K562 (cell line): ENCODE results near the gene MIS18A. TPM values are rescaled to one million over a fixed set of nuclear protein-coding genes. Genes with fewer than 3 reads are reported as not detected.

Experiments
- ATAC-seq: fragments of 200-7000 bp; cut with Tn5 transposase; 3 replicates; pipeline ENCODE4 v1.9.1; 2020; ENCODE audit warnings: moderate library complexity
- BruUV-seq: library from RNA; stranded (reverse); fragments of 400-500 nt; replicated peaks from 2 replicates; lab custom pipeline; 2021; lab: Mats Ljungman, UMichigan
- CTCF ChIA-PET: fragments of 300-600 bp; formaldehyde crosslinking; extraction: SDS; loops from one replicate; lab custom pipeline; 2021; ENCODE audit warnings: low intra/inter-chr PET ratio; lab: Yijun Ruan, JAX
- POLR2A ChIA-PET: fragments of 300-600, 350-650 bp; sonication (Branson Sonifier 250); formaldehyde crosslinking; extraction: SDS; loops from one replicate; lab custom pipeline; 2021; ENCODE audit warnings: antibody characterized with exemption, inconsistent platforms; lab: Yijun Ruan, JAX
- DNase-seq, 4 experiments: peaks; one replicate each; pipeline versions ENCODE4 v3.0.0 to v3.0.0-alpha.2; 2011 to 2018; ENCODE audit warnings: low spot score in 3 of 4, mixed read lengths in 3 of 4; ENCODE audit errors: extremely low read depth in 1 of 4
- FAIRE-seq: peaks from 2 replicates; lab custom pipeline; 2011; peaks lifted over from hg19 to GRCh38; lab: Jason Lieb, UNC
- H2AFZ ChIP-seq: 2 replicates; pipeline ENCODE4 v1.6.0; 2011; ENCODE audit warnings: low read depth, low read length, control low read depth, inconsistent platforms
- H3K27ac ChIP-seq: fragments of 200-600 bp; 3 replicates; pipeline ENCODE4 v1.8.0; 2011; ENCODE audit warnings: low read depth, mild to moderate bottlenecking, control low read depth, inconsistent platforms, low read length, moderate library complexity, mixed read lengths; ENCODE audit errors: extremely low read depth
- H3K27me3 ChIP-seq, 2 experiments: fragments of 300-600 bp in 1 of 2; 2 replicates in 1 of 2; 3 replicates in 1 of 2; pipeline versions ENCODE4 v1.6.0 to v1.8.0; 2011; ENCODE audit warnings: inconsistent platforms in 2 of 2, low read length in 2 of 2, mild to moderate bottlenecking in 1 of 2, mixed read lengths in 1 of 2, moderate library complexity in 1 of 2; ENCODE audit not compliant: control insufficient read depth in 2 of 2, insufficient read depth in 2 of 2
- H3K36me3 ChIP-seq: fragments of 300-600 bp; 3 replicates; pipeline ENCODE4 v1.8.0; 2011; ENCODE audit warnings: mild to moderate bottlenecking, low read length, inconsistent platforms; ENCODE audit not compliant: control insufficient read depth, insufficient read depth
- H3K4me1 ChIP-seq, 2 experiments: fragments of 200-600 bp in 1 of 2; replicated peaks in 1 of 2; 2 replicates in 1 of 2; 3 replicates in 1 of 2; pipeline versions ENCODE4 v1.5.1 to v1.8.0; 2011; ENCODE audit warnings: inconsistent platforms in 2 of 2, low read length in 2 of 2, mild to moderate bottlenecking in 1 of 2, mixed read lengths in 1 of 2, moderate library complexity in 1 of 2; ENCODE audit not compliant: control insufficient read depth in 2 of 2, insufficient read depth in 2 of 2
- H3K4me2 ChIP-seq: 2 replicates; pipeline ENCODE4 v1.6.1; 2011; ENCODE audit warnings: low read length, control low read depth, inconsistent platforms, mixed read lengths; ENCODE audit not compliant: insufficient read depth
- H3K4me3 ChIP-seq: fragments of 200-600 bp; sonication (generic), shearing (Covaris generic); 2 replicates; pipeline ENCODE4 v1.5.1; 2016; ENCODE audit warnings: control low read depth, inconsistent platforms
- H3K79me2 ChIP-seq: fragments of 200-600 bp; 3 replicates; pipeline ENCODE4 v1.8.0; 2011; ENCODE audit warnings: low read length, inconsistent platforms; ENCODE audit not compliant: control insufficient read depth, insufficient read depth
- H3K9ac ChIP-seq, 2 experiments: 2 replicates each; pipeline versions ENCODE4 v1.6.0 to v1.6.1; 2011; ENCODE audit warnings: low read depth in 2 of 2, low read length in 2 of 2, control low read depth in 1 of 2, inconsistent platforms in 1 of 2, mild to moderate bottlenecking in 1 of 2, mixed read lengths in 1 of 2; ENCODE audit not compliant: insufficient read depth in 1 of 2
- H3K9me1 ChIP-seq: one replicate; pipeline ENCODE4 v1.6.0; 2011; ENCODE audit warnings: inconsistent platforms, mild to moderate bottlenecking, low read length, moderate library complexity; ENCODE audit not compliant: control insufficient read depth, insufficient read depth
- H3K9me3 ChIP-seq: replicated peaks from 2 replicates; pipeline ENCODE4 v1.5.1; 2011; ENCODE audit warnings: low read depth, low read length, inconsistent platforms; ENCODE audit not compliant: control insufficient read depth, insufficient read depth
- H4K20me1 ChIP-seq: replicated peaks from 2 replicates; pipeline ENCODE4 v1.6.1; 2011; ENCODE audit warnings: low read length, inconsistent platforms, mixed read lengths; ENCODE audit not compliant: control insufficient read depth, insufficient read depth
- RBM25 ChIP-seq: fragments of 200-400 bp; formaldehyde crosslinking; IDR thresholded peaks from 2 replicates; pipeline ENCODE4 v1.6.1; 2018; ENCODE audit warnings: low read length, low read depth, moderate library complexity; ENCODE audit not compliant: severe bottlenecking
- WGBS: fragments of 100-300 bp; shearing (Covaris generic); methylation state at CpG from one replicate; pipeline ENCODE4 v1.1.6; 2016; ENCODE audit warnings: low coverage, mixed read lengths; ENCODE audit not compliant: insufficient coverage; ENCODE audit errors: missing lambda C conversion rate; 5-methylcytosine and 5-hydroxymethylcytosine counted together
- in situ Hi-C: fragments of 300-500 bp; cut with MboI; formaldehyde crosslinking; loops from 4 replicates; pipeline ENCODE4 v1.15.0; 2018; ENCODE audit warnings: inconsistent platforms, mixed read lengths
- intact Hi-C: fragments of 100-400 bp; cut with micrococcal nuclease; formaldehyde crosslinking; loops from 2 replicates; pipeline ENCODE4 v1.14.2; 2022
- polyA plus RNA-seq, 8 experiments: library from polyadenylated mRNA; depleted of rRNA in 4 of 8; stranded (reverse) in 5 of 8; unstranded in 3 of 8; fragments of >200 nt; fragmentation: Nextera tagmentation in 2 of 8; fragmentation: Illumina TruSeq in 1 of 8; extraction: Ambion mirVana in 2 of 8; extraction: Trizol in 1 of 8; gene quantifications; 2 replicates each; pipeline versions ENCODE4 v1.2.1 to v1.2.3, GENCODE V29; 2011 to 2014; ENCODE audit warnings: inconsistent platforms in 1 of 8, missing spikeins in 1 of 8
- total RNA-seq, 7 experiments: library from RNA; depleted of rRNA in 6 of 7; stranded (reverse); fragments of >200 nt in 6 of 7; fragmentation: Illumina TruSeq in 2 of 7; extraction: Trizol in 2 of 7; gene quantifications; 2 replicates each; pipeline versions ENCODE4 v1.2.1 to v1.2.3, GENCODE V29; 2011 to 2021; ENCODE audit warnings: low replicate concordance in 1 of 7
- TF ChIP-seq, protein P1 (sequence below): fragments of 250-450 bp; sonication (Bioruptor Pico); IDR thresholded peaks from 2 replicates; pipeline ENCODE4 v1.5.0; 2021; ENCODE audit warnings: mild to moderate bottlenecking, moderate library complexity

MIS18A gene
- total and polyA plus RNA-seq, 9 of the 15 experiments (the other 6 are each of a cell fraction or from before 2014, with no cell fraction given), result 17.7 to 75.3 (median 60.3) TPM

DNA sequence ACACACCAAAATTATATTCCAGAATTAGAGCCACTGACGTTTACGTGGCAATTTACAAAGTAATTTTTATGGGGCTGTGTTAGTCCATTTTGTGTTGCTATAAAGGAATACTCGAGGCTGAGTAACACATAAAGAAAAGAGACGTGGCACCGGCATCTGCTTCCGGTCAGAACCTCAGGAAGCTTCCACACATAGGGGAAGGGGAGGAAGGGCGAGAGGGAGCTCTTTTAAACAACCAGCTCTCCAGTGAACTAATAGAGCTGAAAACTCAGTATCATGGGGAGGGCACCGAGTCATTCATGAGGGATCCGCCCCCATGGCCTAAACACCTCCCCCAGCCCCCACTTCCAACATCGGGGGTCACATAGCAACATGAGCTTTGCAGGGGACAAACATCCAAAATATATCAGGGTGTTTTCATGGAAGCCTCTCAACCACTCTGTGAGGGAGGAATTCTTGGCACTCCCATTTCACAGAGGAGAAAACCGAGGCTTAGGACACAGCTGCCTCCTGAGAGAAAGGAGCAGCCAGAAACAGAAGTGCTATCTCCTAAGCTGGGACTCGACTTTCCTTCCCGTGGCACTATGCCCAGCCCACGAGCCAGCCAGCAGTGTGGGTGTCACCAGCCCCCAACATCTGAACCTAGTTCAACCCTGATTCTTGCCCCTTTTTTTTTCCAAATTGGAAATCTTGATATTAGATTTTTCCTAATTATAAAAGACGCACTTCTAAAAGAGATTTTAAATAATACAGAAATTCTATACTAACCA lies 29.2 kb downstream of the MIS18A start:
- H3K27ac ChIP-seq, result no peak overlapping the region
- intact Hi-C loops, result no loop called here
- H3K4me1 ChIP-seq, result no peaks in the 10 kb centered on the region
- H3K79me2 ChIP-seq, result no peaks in the 10 kb centered on the region
- H3K9me3 ChIP-seq, result no peaks in the 10 kb centered on the region
- no peak for FAIRE-seq
- H2AFZ ChIP-seq, result no peak overlapping the region
- ATAC-seq, result no peak
- H3K9me1 ChIP-seq, result no peaks in the 10 kb centered on the region
- H3K36me3 ChIP-seq, result no peaks in the 10 kb centered on the region
- H3K27me3 ChIP-seq, result peaks cover 51 to 53% of the 10 kb centered on the region in 2 experiments
- H3K4me2 ChIP-seq, result no peak overlapping the region
- in situ Hi-C loops, result loop anchor here (10.0 kb wide), 1 partner anchor 455 kb away; no protein-coding TSS in a partner anchor
- no TSS peak for BruUV-seq
- ChIA-PET POLR2A (no interaction called here), CTCF (no interaction called here)
- DNase-seq, result no peak
- under 1% methylated on average over 15 of the region's 15 CpGs for WGBS
- TF ChIP-seq RBM25, result peak; percentile 32
- TF ChIP-seq, protein P1, sequence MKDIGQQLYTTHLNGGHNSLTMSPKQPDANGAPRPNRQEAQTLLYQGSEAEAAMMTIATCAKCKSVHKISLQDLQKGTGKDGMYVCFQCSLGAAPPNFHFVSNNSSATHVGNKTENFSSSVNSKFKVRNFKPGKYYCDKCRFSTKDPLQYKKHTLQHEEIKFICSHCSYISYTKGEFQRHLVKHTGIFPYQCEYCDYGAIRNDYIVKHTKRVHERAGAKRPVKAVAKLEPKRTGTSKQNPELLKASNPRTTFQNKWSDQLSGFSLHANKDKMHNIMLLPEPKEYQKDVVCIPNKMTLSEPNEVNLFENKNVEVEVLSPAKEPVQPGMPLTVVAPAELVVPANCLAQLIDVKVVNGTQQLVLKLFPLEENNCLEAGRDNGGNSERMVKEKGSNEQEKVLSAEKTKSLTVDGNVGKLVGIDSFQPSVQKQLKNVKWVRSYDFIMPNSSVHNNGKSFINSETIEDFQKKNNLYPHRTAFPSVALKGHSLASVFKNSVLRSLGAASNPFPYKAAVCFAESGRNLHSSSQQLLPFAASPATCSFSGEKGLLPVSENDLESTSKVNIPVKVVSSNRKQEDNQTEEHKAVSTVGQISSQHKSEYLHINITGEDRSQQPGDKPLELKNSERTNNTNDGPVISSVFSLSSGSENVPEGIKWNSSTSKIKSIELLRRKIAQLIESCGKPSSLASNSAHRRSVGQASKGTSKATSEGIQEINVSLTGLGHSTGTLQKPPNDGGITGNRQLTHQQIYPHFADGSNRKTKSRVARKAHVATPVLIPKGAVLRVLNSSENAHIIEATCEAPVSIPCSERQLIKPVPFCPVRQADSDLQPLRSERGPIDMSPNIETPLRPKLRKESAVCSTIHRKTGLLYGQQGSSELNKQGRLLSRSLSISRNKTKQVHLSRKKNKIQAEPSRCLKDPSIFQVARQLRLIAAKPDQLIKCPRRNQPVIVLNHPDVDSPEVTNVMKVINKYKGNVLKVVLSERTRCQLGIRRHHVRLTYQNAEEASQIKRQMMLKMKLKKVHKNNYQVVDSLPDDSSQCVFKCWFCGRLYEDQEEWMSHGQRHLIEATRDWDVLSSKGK (CRISPR knock-in tag), result no peak
- H3K9ac ChIP-seq, result no peak overlapping the region
- H3K4me3 ChIP-seq, result no peak overlapping the region
- no peaks in the 10 kb centered on the region for H4K20me1 ChIP-seq
